Naive thymus-derived CD4-positive, alpha-beta T cell (primary cell): Measurements from ENCODE around the gene FAF1. TPM values are rescaled to one million over a fixed set of nuclear protein-coding genes. Genes with fewer than 3 reads are reported as not detected.
"Not testable (repeated sequence)": the region's sequence is repeated elsewhere in the genome, so short reads cannot be mapped to it uniquely, and the experiment has no call there.

Experiments used
- ATAC-seq: fragments of 150-1000 bp; cut with Tn5 transposase; 2 replicates; pipeline ENCODE4 v1.10.0; 2021; ENCODE audit warnings: mild to moderate bottlenecking, moderate library complexity
- CTCF ChIA-PET: fragments of 350-600 bp; sonication (Branson Sonifier 250); formaldehyde crosslinking; loops from one replicate; lab custom pipeline; 2021; ENCODE audit warnings: antibody characterized with exemption; lab: Charles Lee
- POLR2A ChIA-PET: fragments of 350-600 bp; sonication (Branson Sonifier 250); formaldehyde crosslinking; loops from one replicate; lab custom pipeline; 2021; ENCODE audit warnings: antibody characterized with exemption, inconsistent platforms; lab: Charles Lee
- DNase-seq, 9 donors: peaks; one replicate each; pipeline versions ENCODE4 v3.0.0 to v3.0.0-alpha.2; 2020 to 2022; ENCODE audit warnings: mixed read lengths in 1 of 9
- H3K27ac ChIP-seq: one replicate; pipeline ENCODE4 v1.7.0; 2013; ENCODE audit warnings: mild to moderate bottlenecking, low read depth, low read length, moderate library complexity
- H3K27me3 ChIP-seq, 2 donors: one replicate each; pipeline ENCODE4 v1.7.0; 2013; ENCODE audit warnings: low read length in 2 of 2, mild to moderate bottlenecking in 2 of 2, moderate library complexity in 2 of 2; ENCODE audit not compliant: control insufficient read depth in 2 of 2, insufficient read depth in 2 of 2
- H3K36me3 ChIP-seq, 3 experiments: 1 replicate in 2 of 3; 2 replicates in 1 of 3; pipeline ENCODE4 v1.7.0; 2013; ENCODE audit warnings: low read length in 3 of 3, mild to moderate bottlenecking in 3 of 3, moderate library complexity in 1 of 3; ENCODE audit not compliant: insufficient read depth in 3 of 3, control insufficient read depth in 2 of 3
- H3K4me1 ChIP-seq, 2 donors: one replicate each; pipeline ENCODE4 v1.7.0; 2013; ENCODE audit warnings: low read length in 2 of 2, mild to moderate bottlenecking in 2 of 2, moderate library complexity in 1 of 2; ENCODE audit not compliant: control insufficient read depth in 2 of 2, insufficient read depth in 2 of 2
- H3K4me3 ChIP-seq: 2 replicates; pipeline ENCODE4 v1.7.0; 2013; ENCODE audit warnings: mild to moderate bottlenecking, low read length
- H3K9me3 ChIP-seq, 3 experiments: 1 replicate in 2 of 3; 2 replicates in 1 of 3; pipeline ENCODE4 v1.7.0; 2013; ENCODE audit warnings: low read length in 3 of 3; ENCODE audit not compliant: control insufficient read depth in 2 of 3
- H3K27ac Mint-ChIP-seq, 9 donors: one replicate each; pipeline ENCODE4 v1.8.0; 2020 to 2022; ENCODE audit warnings: mixed read lengths in 9 of 9, mild to moderate bottlenecking in 8 of 9, moderate library complexity in 5 of 9, inconsistent platforms in 2 of 9
- H3K27me3 Mint-ChIP-seq, 5 donors: one replicate each; pipeline ENCODE4 v1.8.0; 2021 to 2022; ENCODE audit warnings: mixed read lengths in 5 of 5, mild to moderate bottlenecking in 1 of 5
- H3K36me3 Mint-ChIP-seq, 5 donors: one replicate each; pipeline ENCODE4 v1.8.0; 2020 to 2022; ENCODE audit warnings: mixed read lengths in 5 of 5, mild to moderate bottlenecking in 3 of 5, inconsistent platforms in 1 of 5
- H3K4me1 Mint-ChIP-seq, 7 donors: one replicate each; pipeline ENCODE4 v1.8.0; 2020 to 2022; ENCODE audit warnings: mixed read lengths in 7 of 7, mild to moderate bottlenecking in 3 of 7, inconsistent platforms in 1 of 7
- H3K4me3 Mint-ChIP-seq, 10 donors: one replicate each; pipeline ENCODE4 v1.8.0; 2020 to 2022; ENCODE audit warnings: mild to moderate bottlenecking in 10 of 10, mixed read lengths in 10 of 10, moderate library complexity in 6 of 10, inconsistent platforms in 2 of 10
- H3K9me3 Mint-ChIP-seq, 11 donors: one replicate each; pipeline ENCODE4 v1.8.0; 2020 to 2022; ENCODE audit warnings: mixed read lengths in 11 of 11, mild to moderate bottlenecking in 4 of 11, inconsistent platforms in 1 of 11, moderate library complexity in 1 of 11
- intact Hi-C, 2 donors: fragments of 100-400 bp; cut with micrococcal nuclease; formaldehyde crosslinking; loops; one replicate each; pipeline ENCODE4 v1.15.1; 2023
- polyA plus RNA-seq, 2 donors: library from polyadenylated mRNA; unstranded; fragments of 300-500 nt; fragmentation: Illumina TruSeq; gene quantifications; one replicate each; pipeline ENCODE4 v1.2.3, GENCODE V29; 2021
- total RNA-seq, 6 experiments: library from RNA in 5 of 6; stranded (reverse) in 5 of 6; gene quantifications; 1 replicate in 5 of 6; 2 replicates in 1 of 6; pipeline ENCODE4 v1.2.3 and lab custom pipeline; 2021 to 2026

Gene FAF1
- total and polyA plus RNA-seq, 7 experiments from 2014 or later = 36.9 to 66.6 (median 48.5) TPM

GRCh38 chr1:50873458-50874187 is 86.4 kb downstream of the FAF1 start:
- Histone ChIP-seq H3K9me3 (no peaks in the 10 kb centered on the region), H3K36me3 (peaks cover 0 to 3% (median 0%) of the 10 kb centered on the region in 3 experiments), H3K27ac (no peak overlapping the region), H3K4me3 (peak overlapping the region; percentile 25), H3K27me3 (no peaks in the 10 kb centered on the region), H3K4me1 (no peaks in the 10 kb centered on the region)
- no peak overlapping the region for H3K27ac Mint-ChIP-seq
- H3K4me1 Mint-ChIP-seq = peaks cover 8 to 28% (median 14%) of the 10 kb centered on the region in 7 donors
- intact Hi-C loops = loop anchor here (1.0 to 10.0 kb wide), 4 partner anchors 51 to 424 kb away; no protein-coding TSS in a partner anchor
- H3K9me3 Mint-ChIP-seq = peaks cover 0 to 6% (median 0%) of the 10 kb centered on the region in 11 donors
- ChIA-PET POLR2A (no interaction called here), CTCF (interaction anchor here (1.1 kb wide), 1 partner anchor 310 kb away, joined by 3 read pairs; no protein-coding TSS in a partner anchor)
- H3K4me3 Mint-ChIP-seq = peak overlapping the region in 1 of 10 donors; percentile 54
- ATAC-seq (peak; percentile 84), DNase-seq (peak in 8 of 9 donors; percentile 7 to 45 (median 23))
- peaks cover 0 to 26% (median 13%) of the 10 kb centered on the region in 5 donors for H3K36me3 Mint-ChIP-seq
- no peaks in the 10 kb centered on the region for H3K27me3 Mint-ChIP-seq

GRCh38 chr1:50864845-50865244 is 95.2 kb downstream of the FAF1 start:
- DNase-seq, intact Hi-C loops, H3K9me3 ChIP-seq, H3K4me1 ChIP-seq, H3K4me3 ChIP-seq, CTCF ChIA-PET, H3K27ac ChIP-seq, H3K36me3 ChIP-seq, H3K27me3 ChIP-seq, H3K27me3 Mint-ChIP-seq, POLR2A ChIA-PET, ATAC-seq, H3K27ac Mint-ChIP-seq, H3K4me3 Mint-ChIP-seq: not testable (repeated sequence)
- Mint-ChIP-seq H3K9me3 (peaks cover 5 to 64% (median 33%) of the 10 kb centered on the region in 11 donors), H3K4me1 (peaks cover 0 to 32% (median 23%) of the 10 kb centered on the region in 7 donors), H3K36me3 (peaks cover 31 to 57% (median 49%) of the 10 kb centered on the region in 5 donors)

DNA sequence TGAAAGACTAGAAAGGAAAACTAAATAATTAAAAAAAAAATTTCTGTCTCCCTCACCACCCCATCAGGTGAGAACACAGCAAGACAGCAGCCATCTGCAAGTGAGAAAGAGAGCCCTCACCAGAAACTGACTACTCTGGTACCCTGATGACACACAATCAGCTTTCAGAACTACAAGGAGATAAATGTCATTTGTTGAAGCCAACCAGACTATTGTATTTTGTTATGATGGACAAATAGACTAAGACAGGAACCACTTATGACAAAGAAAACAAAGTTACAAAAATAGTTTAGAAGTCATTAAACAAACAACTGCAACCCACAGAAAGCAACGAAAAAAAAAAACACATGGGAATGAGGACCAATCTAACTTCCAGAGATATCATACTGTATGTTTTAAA is 98.3 kb downstream of the FAF1 start:
- peaks cover 4 to 42% (median 29%) of the 10 kb centered on the region in 7 donors for H3K4me1 Mint-ChIP-seq
- Histone ChIP-seq H3K9me3 (peaks cover 0 to 5% (median 5%) of the 10 kb centered on the region in 3 experiments), H3K27me3 (no peaks in the 10 kb centered on the region), H3K36me3 (no peaks in the 10 kb centered on the region), H3K4me3 (no peak overlapping the region), H3K27ac (no peak overlapping the region), H3K4me1 (no peaks in the 10 kb centered on the region)
- intact Hi-C loops = no loop called here
- POLR2A ChIA-PET = no interaction called here
- H3K27me3 Mint-ChIP-seq = no peaks in the 10 kb centered on the region
- peaks cover 34 to 51% (median 47%) of the 10 kb centered on the region in 5 donors for H3K36me3 Mint-ChIP-seq
- CTCF ChIA-PET = interaction anchor here (0.6 kb wide), 1 partner anchor 1343 kb away, joined by 3 read pairs; no protein-coding TSS in a partner anchor
- ATAC-seq (no peak), DNase-seq (no peak)
- no peak overlapping the region for H3K4me3 Mint-ChIP-seq
- H3K9me3 Mint-ChIP-seq = peaks cover 5 to 55% (median 29%) of the 10 kb centered on the region in 11 donors
- no peak overlapping the region for H3K27ac Mint-ChIP-seq

DNA sequence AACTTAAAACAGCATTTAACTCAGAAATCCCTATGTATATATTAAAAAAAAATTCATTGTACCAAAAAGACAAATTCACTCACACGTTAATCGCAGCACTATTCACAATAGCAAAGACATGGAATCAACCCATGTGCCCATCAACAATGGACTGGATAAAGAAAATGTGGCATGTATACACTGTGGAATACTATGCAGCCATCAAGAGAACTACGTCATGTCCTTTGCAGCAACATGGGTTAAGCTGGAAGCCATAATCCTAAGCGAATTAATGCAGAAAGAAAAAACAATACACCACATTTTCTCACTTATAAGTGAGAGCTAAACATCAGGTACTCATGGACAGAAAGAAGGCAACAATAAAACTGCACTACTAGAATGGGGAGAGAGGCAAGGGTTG is 99.4 kb downstream of the FAF1 start:
- CTCF ChIA-PET = no interaction called here
- intact Hi-C loops = no loop called here
- no peak overlapping the region for H3K27ac Mint-ChIP-seq

GRCh38 chr1:50860256-50860655 is 99.8 kb downstream of the FAF1 start:
- Histone ChIP-seq H3K4me3 (no peak overlapping the region), H3K36me3 (no peaks in the 10 kb centered on the region), H3K9me3 (peaks cover 0 to 5% (median 5%) of the 10 kb centered on the region in 3 experiments), H3K27me3 (no peaks in the 10 kb centered on the region), H3K4me1 (no peaks in the 10 kb centered on the region), H3K27ac (no peak overlapping the region)
- Mint-ChIP-seq H3K36me3 (peaks cover 24 to 50% (median 41%) of the 10 kb centered on the region in 5 donors), H3K4me3 (no peak overlapping the region), H3K27ac (no peak overlapping the region), H3K27me3 (no peaks in the 10 kb centered on the region), H3K9me3 (peaks cover 5 to 44% (median 23%) of the 10 kb centered on the region in 11 donors), H3K4me1 (peaks cover 4 to 49% (median 32%) of the 10 kb centered on the region in 7 donors)
- CTCF ChIA-PET = no interaction called here
- no peak for DNase-seq
- POLR2A ChIA-PET = no interaction called here
- intact Hi-C loops = no loop called here
- no peak for ATAC-seq

More for the DNA sequence above, 99.4 kb downstream of the FAF1 start:
- Histone ChIP-seq H3K36me3 (no peaks in the 10 kb centered on the region), H3K9me3 (peaks cover 0 to 5% (median 5%) of the 10 kb centered on the region in 3 experiments), H3K4me3 (no peak overlapping the region), H3K27ac (no peak overlapping the region), H3K27me3 (no peaks in the 10 kb centered on the region), H3K4me1 (no peaks in the 10 kb centered on the region)
- ATAC-seq = no peak
- no peak for DNase-seq
- H3K4me1 Mint-ChIP-seq = peaks cover 4 to 47% (median 32%) of the 10 kb centered on the region in 7 donors
- POLR2A ChIA-PET = no interaction called here
- peaks cover 5 to 44% (median 23%) of the 10 kb centered on the region in 11 donors for H3K9me3 Mint-ChIP-seq
- H3K27me3 Mint-ChIP-seq = no peaks in the 10 kb centered on the region
- H3K36me3 Mint-ChIP-seq = peaks cover 24 to 50% (median 41%) of the 10 kb centered on the region in 5 donors
- no peak overlapping the region for H3K4me3 Mint-ChIP-seq

- POLR2A ChIA-PET = no interaction called here
- no peak for ATAC-seq
- Histone ChIP-seq H3K27me3 (no peaks in the 10 kb centered on the region), H3K9me3 (peaks cover 0 to 5% (median 5%) of the 10 kb centered on the region in 3 experiments), H3K4me1 (no peaks in the 10 kb centered on the region), H3K36me3 (no peaks in the 10 kb centered on the region), H3K4me3 (no peak overlapping the region), H3K27ac (no peak overlapping the region)
- Mint-ChIP-seq H3K27ac (no peak overlapping the region), H3K4me1 (peaks cover 4 to 51% (median 32%) of the 10 kb centered on the region in 7 donors), H3K4me3 (no peak overlapping the region), H3K9me3 (peaks cover 5 to 44% (median 23%) of the 10 kb centered on the region in 11 donors), H3K36me3 (peaks cover 24 to 50% (median 41%) of the 10 kb centered on the region in 5 donors), H3K27me3 (no peaks in the 10 kb centered on the region)
- CTCF ChIA-PET = no interaction called here
- no peak for DNase-seq
- intact Hi-C loops = no loop called here
Measured at GRCh38 chr1:50859657-50860056, 100.4 kb downstream of the FAF1 start.
